Panc1 (cell line): ENCODE results near the gene SLAMF1. TPM values are rescaled to one million over a fixed set of nuclear protein-coding genes. Genes with fewer than 3 reads are reported as not detected.

ENCODE experiments used
- ATAC-seq: fragments of 200-7000 bp; cut with Tn5 transposase; 2 replicates; pipeline ENCODE4 v1.9.1; 2020; ENCODE audit warnings: mild to moderate bottlenecking, moderate library complexity
- BruUV-seq: library from RNA; stranded (reverse); fragments of 400-500 nt; replicated peaks from 2 replicates; lab custom pipeline; 2021; lab: Mats Ljungman, UMichigan
- CTCF ChIA-PET: fragments of 300-600 bp; sonication (Branson Sonifier 250); formaldehyde crosslinking; loops from one replicate; lab custom pipeline; 2022; ENCODE audit warnings: antibody characterized with exemption; lab: Charles Lee
- POLR2A ChIA-PET: fragments of 300-600 bp; sonication (Branson Sonifier 250); formaldehyde crosslinking; loops from one replicate; lab custom pipeline; 2022; ENCODE audit warnings: antibody characterized with exemption; lab: Charles Lee
- DNase-seq: peaks from one replicate; pipeline ENCODE4 v3.0.0-alpha.2; 2010; ENCODE audit warnings: low read depth, low spot score
- H3K27ac ChIP-seq: 2 replicates; pipeline ENCODE4 v1.5.1; 2011; ENCODE audit warnings: mild to moderate bottlenecking, low read length, inconsistent platforms
- H3K27me3 ChIP-seq: fragments of 200-500 bp; sonication (Bioruptor generic); 2 replicates; pipeline ENCODE4 v1.6.0; 2014; ENCODE audit warnings: low read length, inconsistent platforms; ENCODE audit not compliant: control insufficient read depth, insufficient read depth
- H3K36me3 ChIP-seq: fragments of 200-500 bp; sonication (Bioruptor generic); 2 replicates; pipeline ENCODE4 v1.5.1; 2014; ENCODE audit warnings: inconsistent platforms, mild to moderate bottlenecking, low read length, moderate library complexity; ENCODE audit not compliant: control insufficient read depth, insufficient read depth
- H3K4me1 ChIP-seq: 2 replicates; pipeline ENCODE4 v1.5.1; 2011; ENCODE audit warnings: inconsistent platforms, mild to moderate bottlenecking, low read length, moderate library complexity; ENCODE audit not compliant: control insufficient read depth, insufficient read depth
- H3K4me3 ChIP-seq, 2 experiments: 2 replicates each; pipeline ENCODE4 v1.5.1; 2011 to 2012; ENCODE audit warnings: low read depth in 2 of 2, low read length in 2 of 2, mild to moderate bottlenecking in 2 of 2, inconsistent platforms in 1 of 2, moderate library complexity in 1 of 2
- H3K9me3 ChIP-seq: fragments of 200-500 bp; sonication (Bioruptor generic); 2 replicates; pipeline ENCODE4 v1.5.1; 2014; ENCODE audit warnings: low read depth, mild to moderate bottlenecking, inconsistent platforms, low read length, moderate library complexity; ENCODE audit not compliant: control insufficient read depth, insufficient read depth
- POLR2AphosphoS5 ChIP-seq: IDR thresholded peaks from 2 replicates; pipeline ENCODE4 v1.6.1; 2012; ENCODE audit warnings: mild to moderate bottlenecking, low read depth, low read length, moderate library complexity
- REST ChIP-seq, 2 experiments: IDR thresholded peaks; 2 replicates each; pipeline ENCODE4 v1.6.1; 2011 to 2012; ENCODE audit warnings: low read depth in 2 of 2, control low read depth in 1 of 2, low read length in 1 of 2, mild to moderate bottlenecking in 1 of 2, moderate library complexity in 1 of 2; ENCODE audit not compliant: insufficient read depth in 1 of 2
- SIN3A ChIP-seq: IDR thresholded peaks from 2 replicates; pipeline ENCODE4 v1.6.1; 2012; ENCODE audit warnings: low read depth, mild to moderate bottlenecking, low read length, moderate library complexity, borderline replicate concordance; ENCODE audit not compliant: insufficient read depth
- TCF7L2 ChIP-seq: IDR thresholded peaks from 2 replicates; pipeline ENCODE4 v1.6.1; 2011; ENCODE audit warnings: mild to moderate bottlenecking, low read depth, low read length, inconsistent platforms
- in situ Hi-C: cut with HindIII; loops from 2 replicates; pipeline ENCODE4 v1.10.0; 2016; ENCODE audit warnings: low sequenced_read_pairs, low pct_unique_long_range_greater_than_20kb
- intact Hi-C: fragments of 100-400 bp; cut with micrococcal nuclease; formaldehyde crosslinking; loops from one replicate; pipeline ENCODE4 v1.10.0; 2022; ENCODE audit not compliant: unreplicated experiment
- total RNA-seq: library from RNA; stranded (reverse); gene quantifications from one replicate; pipeline ENCODE4 v1.2.1, GENCODE V29; 2021; ENCODE audit not compliant: unreplicated experiment
- TF ChIP-seq, protein P1 (sequence below): fragments of 450-650 bp; IDR thresholded peaks from 2 replicates; pipeline ENCODE4 v1.5.1; 2017; ENCODE audit warnings: mild to moderate bottlenecking

Gene SLAMF1
- total RNA-seq, 1 experiment from 2014 or later, result not detected

DNA sequence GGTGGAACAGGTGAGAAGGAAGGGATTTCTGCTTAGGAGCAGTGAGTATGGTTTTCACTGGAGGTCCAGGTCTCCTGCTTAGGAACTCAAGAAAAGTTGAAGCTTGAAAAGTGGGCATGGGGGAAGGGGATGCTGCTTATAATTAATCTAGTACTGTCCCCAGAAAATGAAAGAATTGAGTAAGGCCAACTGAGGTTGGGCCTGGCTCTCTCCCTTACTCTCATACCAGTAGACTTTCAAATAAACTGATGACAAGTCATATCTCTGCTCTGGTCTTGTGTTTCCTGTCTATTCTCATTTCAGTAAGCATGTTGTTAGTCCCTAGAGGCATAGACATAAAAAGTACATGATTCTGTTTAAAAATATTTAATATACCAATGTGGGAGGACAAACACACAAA is 38.4 kb upstream of the SLAMF1 start:
- POLR2A ChIA-PET, result no interaction called here
- in situ Hi-C loops (no loop called here), intact Hi-C loops (no loop called here)
- H3K36me3 ChIP-seq, result no peaks in the 10 kb centered on the region
- DNase-seq, result no peak
- no peaks in the 10 kb centered on the region for H3K9me3 ChIP-seq
- H3K4me3 ChIP-seq, result no peak overlapping the region
- ATAC-seq, result no peak
- CTCF ChIA-PET, result no interaction called here
- no peak overlapping the region for H3K27ac ChIP-seq
- TF ChIP-seq, protein P1, sequence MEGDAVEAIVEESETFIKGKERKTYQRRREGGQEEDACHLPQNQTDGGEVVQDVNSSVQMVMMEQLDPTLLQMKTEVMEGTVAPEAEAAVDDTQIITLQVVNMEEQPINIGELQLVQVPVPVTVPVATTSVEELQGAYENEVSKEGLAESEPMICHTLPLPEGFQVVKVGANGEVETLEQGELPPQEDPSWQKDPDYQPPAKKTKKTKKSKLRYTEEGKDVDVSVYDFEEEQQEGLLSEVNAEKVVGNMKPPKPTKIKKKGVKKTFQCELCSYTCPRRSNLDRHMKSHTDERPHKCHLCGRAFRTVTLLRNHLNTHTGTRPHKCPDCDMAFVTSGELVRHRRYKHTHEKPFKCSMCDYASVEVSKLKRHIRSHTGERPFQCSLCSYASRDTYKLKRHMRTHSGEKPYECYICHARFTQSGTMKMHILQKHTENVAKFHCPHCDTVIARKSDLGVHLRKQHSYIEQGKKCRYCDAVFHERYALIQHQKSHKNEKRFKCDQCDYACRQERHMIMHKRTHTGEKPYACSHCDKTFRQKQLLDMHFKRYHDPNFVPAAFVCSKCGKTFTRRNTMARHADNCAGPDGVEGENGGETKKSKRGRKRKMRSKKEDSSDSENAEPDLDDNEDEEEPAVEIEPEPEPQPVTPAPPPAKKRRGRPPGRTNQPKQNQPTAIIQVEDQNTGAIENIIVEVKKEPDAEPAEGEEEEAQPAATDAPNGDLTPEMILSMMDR, result no peak
- TF ChIP-seq SIN3A (no peak), POLR2AphosphoS5 (no peak), REST (IDR thresholded peaks at IDR 0.05; ENCODE audit: insufficient read depth in 1 of 2, low read depth in 2 of 2, low read length in 1 of 2) (no peak), TCF7L2 (no peak)
- BruUV-seq, result no TSS peak
- H3K27me3 ChIP-seq, result peaks cover 10% of the 10 kb centered on the region
- H3K4me1 ChIP-seq, result no peaks in the 10 kb centered on the region

DNA sequence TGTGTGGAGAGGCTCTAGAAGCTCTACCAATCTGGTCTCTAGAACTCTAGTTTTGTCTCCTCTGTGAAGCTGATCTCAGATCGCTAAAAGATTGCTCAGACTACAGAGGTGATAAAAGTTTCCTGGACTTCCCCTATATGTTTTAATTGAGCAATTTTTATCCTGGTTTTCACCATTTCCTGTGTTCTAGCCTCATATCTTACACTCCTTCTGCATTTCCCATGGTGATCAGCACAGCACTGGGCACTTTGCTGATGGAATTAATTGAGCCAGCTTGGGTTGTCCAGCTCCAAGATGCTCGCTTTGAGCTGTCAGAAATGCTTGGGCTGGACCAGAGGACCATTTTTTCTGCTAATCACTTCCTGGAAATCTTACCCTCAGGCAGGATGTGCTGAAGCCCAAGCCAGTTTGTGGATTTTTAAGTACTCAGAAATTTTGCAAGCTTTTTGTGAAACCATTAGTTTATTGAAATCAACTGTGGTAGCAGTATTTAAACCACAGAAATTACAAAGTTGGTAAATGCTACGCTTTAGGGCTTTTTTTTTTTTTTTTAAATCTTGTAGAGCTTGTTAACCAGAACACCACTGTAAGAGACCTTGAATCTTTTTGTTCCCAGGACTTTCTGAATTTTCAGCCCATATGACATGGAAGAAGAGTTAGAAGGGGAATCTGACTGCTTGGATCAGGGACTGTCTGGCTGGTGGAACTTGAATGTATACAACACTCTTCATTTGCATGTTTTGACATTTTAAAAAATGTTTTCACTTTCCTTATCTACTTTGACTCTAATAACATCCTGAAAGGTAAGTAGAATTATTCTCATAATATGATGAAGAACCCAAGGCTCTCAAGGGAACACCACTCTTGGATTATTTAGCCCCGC is 36.4 kb upstream of the SLAMF1 start:
- no TSS peak for BruUV-seq
- POLR2A ChIA-PET, result no interaction called here
- H3K27ac ChIP-seq, result no peak overlapping the region
- TF ChIP-seq POLR2AphosphoS5 (no peak), TCF7L2 (no peak)
- H3K4me3 ChIP-seq, result no peak overlapping the region
- H3K27me3 ChIP-seq, result peaks cover 17% of the 10 kb centered on the region
- H3K36me3 ChIP-seq, result no peaks in the 10 kb centered on the region
- in situ Hi-C loops, result no loop called here
- no peak for DNase-seq
- ATAC-seq, result no peak
- H3K9me3 ChIP-seq, result no peaks in the 10 kb centered on the region
- CTCF ChIA-PET, result no interaction called here
- intact Hi-C loops, result no loop called here
- no peaks in the 10 kb centered on the region for H3K4me1 ChIP-seq

DNA sequence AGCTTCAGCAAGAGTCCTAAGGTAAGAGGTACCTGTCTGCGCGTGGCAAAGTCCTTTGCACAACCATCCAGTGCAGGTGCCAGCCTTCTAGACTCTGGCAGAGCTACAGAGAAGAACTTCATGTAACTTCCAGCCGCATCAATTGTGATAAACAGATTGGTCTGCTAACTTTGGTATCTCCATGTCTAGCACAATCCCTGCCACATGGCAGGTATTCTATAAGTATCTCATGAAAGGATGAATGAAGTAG is 35.0 kb upstream of the SLAMF1 start:
- Histone ChIP-seq H3K36me3 (no peaks in the 10 kb centered on the region), H3K27me3 (peaks cover 17% of the 10 kb centered on the region), H3K27ac (no peak overlapping the region), H3K9me3 (no peaks in the 10 kb centered on the region), H3K4me3 (no peak overlapping the region), H3K4me1 (no peaks in the 10 kb centered on the region)
- no TSS peak for BruUV-seq
- in situ Hi-C loops (no loop called here), intact Hi-C loops (no loop called here)
- DNase-seq (no peak), ATAC-seq (no peak)
- POLR2A ChIA-PET, result no interaction called here
- CTCF ChIA-PET, result interaction anchor here (0.6 to 1.0 kb wide), 2 partner anchors 273 to 486 kb away, joined by 3 to 4 read pairs; partner anchors contain the start of gene ITLN2
- TF ChIP-seq POLR2AphosphoS5 (no peak), REST (IDR thresholded peaks at IDR 0.05; ENCODE audit: insufficient read depth in 1 of 2, low read depth in 2 of 2, low read length in 1 of 2) (no peak), TCF7L2 (no peak), SIN3A (no peak)
- TF ChIP-seq, protein P1, result no peak
